Mesothelial cell of epicardium (in vitro differentiated cells): ENCODE data around the gene RHOC. TPM values are rescaled to one million over a fixed set of nuclear protein-coding genes. Genes with fewer than 3 reads are reported as not detected.

Experiments
- DNase-seq, 2 experiments: peaks; one replicate each; pipeline ENCODE4 v3.0.0; 2021; ENCODE audit warnings: low spot score in 2 of 2; ENCODE audit not compliant: unreplicated experiment in 2 of 2
- H3K27ac Mint-ChIP-seq: 2 replicates; pipeline ENCODE4 v1.8.0; 2021; ENCODE audit warnings: mixed read lengths
- H3K27me3 Mint-ChIP-seq: 2 replicates; pipeline ENCODE4 v1.8.0; 2021; ENCODE audit warnings: low read depth, mixed read lengths
- H3K36me3 Mint-ChIP-seq: 2 replicates; pipeline ENCODE4 v1.8.0; 2021; ENCODE audit warnings: mixed read lengths
- H3K4me1 Mint-ChIP-seq: 2 replicates; pipeline ENCODE4 v1.8.0; 2021; ENCODE audit warnings: mixed read lengths
- H3K4me3 Mint-ChIP-seq: 2 replicates; pipeline ENCODE4 v1.8.0; 2021; ENCODE audit warnings: mild to moderate bottlenecking, moderate library complexity, mixed read lengths
- H3K9me3 Mint-ChIP-seq: 2 replicates; pipeline ENCODE4 v1.8.0; 2021; ENCODE audit warnings: mixed read lengths
- CTCF ChIP-seq: fragments of 200-600 bp; sonication (generic); IDR thresholded peaks from one replicate; pipeline ENCODE4 v1.5.0; 2021; ENCODE audit warnings: antibody characterized with exemption; ENCODE audit not compliant: unreplicated experiment
- total RNA-seq: library from RNA; stranded (reverse); gene quantifications from 3 replicates; pipeline ENCODE4 v1.2.1, GENCODE V29; 2021

Gene RHOC
- total RNA-seq, 1 donor from 2014 or later = 163 TPM

GRCh38 chr1:112692681-112693080, 14.2 kb downstream of the RHOC start:
- Mint-ChIP-seq H3K9me3 (no peaks in the 10 kb centered on the region), H3K36me3 (peaks cover 35% of the 10 kb centered on the region), H3K27me3 (no peaks in the 10 kb centered on the region), H3K27ac (no peak overlapping the region), H3K4me1 (peaks cover 17% of the 10 kb centered on the region), H3K4me3 (no peak overlapping the region)
- DNase-seq = no peak
- no peak for TF ChIP-seq CTCF

- peaks cover 28% of the 10 kb centered on the region for H3K36me3 Mint-ChIP-seq
- no peak overlapping the region for H3K4me3 Mint-ChIP-seq
- H3K27me3 Mint-ChIP-seq = no peaks in the 10 kb centered on the region
- no peak overlapping the region for H3K27ac Mint-ChIP-seq
- no peak for DNase-seq
- H3K4me1 Mint-ChIP-seq = peaks cover 24% of the 10 kb centered on the region
- no peaks in the 10 kb centered on the region for H3K9me3 Mint-ChIP-seq
- TF ChIP-seq CTCF = no peak
Observed at GRCh38 chr1:112689842-112690237, 17.1 kb downstream of the RHOC start.

GRCh38 chr1:112689196-112689841, 17.6 kb downstream of the RHOC start:
- peaks cover 24% of the 10 kb centered on the region for H3K4me1 Mint-ChIP-seq

GRCh38 chr1:112688781-112689193, 18.1 kb downstream of the RHOC start:
- no peak for DNase-seq
- peak overlapping the region; percentile 76 for H3K27ac Mint-ChIP-seq
- peaks cover 28% of the 10 kb centered on the region for H3K36me3 Mint-ChIP-seq
- no peaks in the 10 kb centered on the region for H3K27me3 Mint-ChIP-seq
- peak overlapping the region; percentile 14 for H3K4me3 Mint-ChIP-seq
- peaks cover 24% of the 10 kb centered on the region for H3K4me1 Mint-ChIP-seq
- no peak for TF ChIP-seq CTCF
- H3K9me3 Mint-ChIP-seq = no peaks in the 10 kb centered on the region

More at GRCh38 chr1:112689196-112689841, 17.6 kb downstream of the RHOC start:
- no peak for TF ChIP-seq CTCF
- no peak for DNase-seq
- no peak overlapping the region for H3K4me3 Mint-ChIP-seq
- H3K9me3 Mint-ChIP-seq = no peaks in the 10 kb centered on the region
- H3K27me3 Mint-ChIP-seq = no peaks in the 10 kb centered on the region
- H3K27ac Mint-ChIP-seq = peak overlapping the region; percentile 76
- H3K36me3 Mint-ChIP-seq = peaks cover 28% of the 10 kb centered on the region

GRCh38 chr1:112687785-112688496, 19.0 kb downstream of the RHOC start:
- H3K27me3 Mint-ChIP-seq = no peaks in the 10 kb centered on the region
- H3K4me3 Mint-ChIP-seq = peak overlapping the region; percentile 2
- no peaks in the 10 kb centered on the region for H3K9me3 Mint-ChIP-seq
- H3K36me3 Mint-ChIP-seq = peaks cover 28% of the 10 kb centered on the region
- peak overlapping the region; percentile 76 for H3K27ac Mint-ChIP-seq
- peaks cover 24% of the 10 kb centered on the region for H3K4me1 Mint-ChIP-seq
- no peak for TF ChIP-seq CTCF
- no peak for DNase-seq
